DND-41 (cell line): ENCODE measurements around the gene MACF1.

Experiments used
- ATAC-seq: fragments of 200-7000 bp; cut with Tn5 transposase; 3 replicates; pipeline ENCODE4 v1.9.1; 2021; ENCODE audit warnings: low read depth; ENCODE audit not compliant: insufficient read depth
- DNase-seq: peaks from one replicate; pipeline ENCODE4 v3.0.0-alpha.2; 2020
- H2AFZ ChIP-seq: 2 replicates; pipeline ENCODE4 v1.6.0; 2012; ENCODE audit warnings: low read depth, low read length
- H3K27ac ChIP-seq: 2 replicates; pipeline ENCODE4 v1.5.1; 2012; ENCODE audit warnings: low read length, inconsistent platforms
- H3K27me3 ChIP-seq: fragments of 200-600 bp; sonication (generic); 2 replicates; pipeline ENCODE4 v1.6.0; 2012; ENCODE audit warnings: low read length, mild to moderate bottlenecking, inconsistent platforms; ENCODE audit not compliant: insufficient read depth, poor library complexity
- H3K36me3 ChIP-seq: 2 replicates; pipeline ENCODE4 v1.5.1; 2012; ENCODE audit warnings: low read length, inconsistent platforms; ENCODE audit not compliant: insufficient read depth
- H3K4me1 ChIP-seq: 2 replicates; pipeline ENCODE4 v1.5.1; 2012; ENCODE audit warnings: mild to moderate bottlenecking, low read length; ENCODE audit not compliant: insufficient read depth
- H3K4me2 ChIP-seq: 2 replicates; pipeline ENCODE4 v1.6.0; 2012; ENCODE audit warnings: mild to moderate bottlenecking, moderate library complexity, low read length, inconsistent platforms; ENCODE audit not compliant: insufficient read depth
- H3K4me3 ChIP-seq, 2 experiments: fragments of 200-600 bp in 1 of 2; shearing (Covaris generic) in 1 of 2; 2 replicates each; pipeline ENCODE4 v1.5.1; 2012 to 2016; ENCODE audit warnings: inconsistent platforms in 2 of 2, low read length in 2 of 2, mild to moderate bottlenecking in 2 of 2, low read depth in 1 of 2, moderate library complexity in 1 of 2
- H3K79me2 ChIP-seq: 2 replicates; pipeline ENCODE4 v1.6.0; 2012; ENCODE audit warnings: low read length, inconsistent platforms; ENCODE audit not compliant: insufficient read depth
- H3K9ac ChIP-seq: 2 replicates; pipeline ENCODE4 v1.6.0; 2012; ENCODE audit warnings: low read depth, mild to moderate bottlenecking, inconsistent platforms, low read length, moderate library complexity
- H3K9me3 ChIP-seq: 2 replicates; pipeline ENCODE4 v1.5.1; 2012; ENCODE audit warnings: low read length, moderate library complexity, mild to moderate bottlenecking, inconsistent platforms; ENCODE audit not compliant: insufficient read depth, severe bottlenecking
- H4K20me1 ChIP-seq: 2 replicates; pipeline ENCODE4 v1.6.0; 2012; ENCODE audit warnings: low read length; ENCODE audit not compliant: insufficient read depth
- EZH2 ChIP-seq: IDR thresholded peaks from 3 replicates; pipeline ENCODE4 v1.6.1; 2012; ENCODE audit warnings: borderline replicate concordance, low read depth, mild to moderate bottlenecking, moderate library complexity, low read length, inconsistent platforms; ENCODE audit not compliant: severe bottlenecking
- TF ChIP-seq, protein P1 (sequence below): IDR thresholded peaks from 2 replicates; pipeline ENCODE4 v1.5.1; 2012; ENCODE audit warnings: borderline replicate concordance, low read length, moderate library complexity, mild to moderate bottlenecking; ENCODE audit not compliant: poor library complexity, severe bottlenecking; ENCODE audit errors: extremely low read depth

MACF1 gene

DNA sequence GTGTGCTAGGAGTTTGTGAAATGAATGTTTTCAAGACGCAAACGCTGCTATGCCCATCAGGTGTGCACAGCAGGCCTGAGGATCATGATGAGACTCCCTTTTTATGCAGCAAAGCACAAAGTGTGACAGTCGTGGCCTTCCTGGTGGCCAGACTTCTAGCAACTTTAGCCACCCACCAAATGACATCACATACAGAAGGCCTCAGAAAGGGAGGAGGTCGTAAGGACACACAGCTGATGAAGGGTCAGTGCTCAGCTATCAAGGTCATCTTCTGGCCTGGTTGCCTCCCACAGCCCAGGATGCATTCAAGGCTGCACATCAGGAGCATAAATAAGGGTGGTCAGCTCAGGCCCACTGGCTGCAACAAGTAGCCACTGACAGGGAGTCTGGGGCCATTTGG is 323.6 kb downstream of the MACF1 start:
- Histone ChIP-seq H4K20me1 (no peaks in the 10 kb centered on the region; the same call in 1 of the 2 replicates), H3K27me3 (no peaks in the 10 kb centered on the region), H3K4me1 (no peaks in the 10 kb centered on the region), H3K4me2 (no peak overlapping the region), H2AFZ (no peak overlapping the region), H3K9me3 (no peaks in the 10 kb centered on the region), H3K4me3 (no peak overlapping the region), H3K36me3 (peaks cover 40% of the 10 kb centered on the region), H3K9ac (no peak overlapping the region), H3K27ac (no peak overlapping the region), H3K79me2 (no peaks in the 10 kb centered on the region)
- TF ChIP-seq EZH2, result no peak
- TF ChIP-seq, protein P1, sequence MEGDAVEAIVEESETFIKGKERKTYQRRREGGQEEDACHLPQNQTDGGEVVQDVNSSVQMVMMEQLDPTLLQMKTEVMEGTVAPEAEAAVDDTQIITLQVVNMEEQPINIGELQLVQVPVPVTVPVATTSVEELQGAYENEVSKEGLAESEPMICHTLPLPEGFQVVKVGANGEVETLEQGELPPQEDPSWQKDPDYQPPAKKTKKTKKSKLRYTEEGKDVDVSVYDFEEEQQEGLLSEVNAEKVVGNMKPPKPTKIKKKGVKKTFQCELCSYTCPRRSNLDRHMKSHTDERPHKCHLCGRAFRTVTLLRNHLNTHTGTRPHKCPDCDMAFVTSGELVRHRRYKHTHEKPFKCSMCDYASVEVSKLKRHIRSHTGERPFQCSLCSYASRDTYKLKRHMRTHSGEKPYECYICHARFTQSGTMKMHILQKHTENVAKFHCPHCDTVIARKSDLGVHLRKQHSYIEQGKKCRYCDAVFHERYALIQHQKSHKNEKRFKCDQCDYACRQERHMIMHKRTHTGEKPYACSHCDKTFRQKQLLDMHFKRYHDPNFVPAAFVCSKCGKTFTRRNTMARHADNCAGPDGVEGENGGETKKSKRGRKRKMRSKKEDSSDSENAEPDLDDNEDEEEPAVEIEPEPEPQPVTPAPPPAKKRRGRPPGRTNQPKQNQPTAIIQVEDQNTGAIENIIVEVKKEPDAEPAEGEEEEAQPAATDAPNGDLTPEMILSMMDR, result no peak
- DNase-seq, result no peak
- ATAC-seq, result no peak

DNA sequence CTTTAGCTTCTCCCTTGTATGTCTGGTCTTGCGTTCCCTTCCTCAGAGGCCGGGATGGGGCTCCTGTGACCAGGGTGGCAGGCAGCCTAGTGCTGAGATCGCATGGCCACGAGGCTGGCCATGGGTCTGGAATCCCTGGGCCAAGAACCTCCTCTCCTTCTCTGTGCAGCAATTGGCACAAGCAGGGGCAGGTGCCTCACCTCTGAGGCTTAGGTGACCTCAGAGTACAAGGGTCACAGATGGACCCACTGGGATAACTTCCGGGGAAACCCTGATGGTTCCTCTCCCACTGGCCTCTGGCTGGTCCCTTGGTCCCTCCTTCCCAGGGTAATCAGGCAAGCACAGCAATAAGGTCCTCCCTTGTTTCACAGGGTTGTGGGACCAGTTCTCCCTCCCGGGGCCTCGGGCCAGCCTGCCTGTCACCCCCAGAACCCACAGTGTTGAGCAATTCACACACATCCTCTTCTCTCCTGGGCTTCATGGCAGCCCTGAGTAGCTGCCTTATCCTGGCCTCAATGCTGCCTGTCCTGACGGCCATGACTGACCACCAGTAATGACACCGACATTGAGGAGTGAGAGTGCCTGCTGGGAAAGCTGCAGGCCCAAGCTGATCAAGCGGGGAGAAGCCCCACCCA is 325.5 kb downstream of the MACF1 start:
- no peak for TF ChIP-seq EZH2
- TF ChIP-seq, protein P1, result no peak
- no peaks in the 10 kb centered on the region for H3K79me2 ChIP-seq

DNA sequence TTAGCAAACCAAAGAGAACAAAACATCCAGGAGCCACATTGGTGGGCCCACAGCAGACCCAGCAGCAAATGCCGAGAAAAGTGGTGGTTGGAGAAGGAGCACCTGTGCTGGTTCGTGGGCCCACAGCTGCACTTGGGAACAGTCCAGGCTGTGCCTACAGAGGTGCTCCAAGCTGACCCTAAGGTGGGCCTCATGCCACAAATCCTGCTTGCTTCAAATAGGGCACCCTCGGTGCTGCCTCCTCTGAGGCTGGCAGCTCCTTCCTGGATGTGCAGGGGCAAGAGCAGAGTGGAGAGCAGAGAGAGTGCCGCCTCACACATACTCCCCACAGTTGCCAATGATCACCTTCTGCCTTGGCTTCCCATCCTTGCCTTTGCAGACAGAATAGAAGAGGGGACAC is 327.0 kb downstream of the MACF1 start:
- ATAC-seq, result no peak
- Histone ChIP-seq H3K9me3 (no peaks in the 10 kb centered on the region), H3K4me2 (no peak overlapping the region), H3K9ac (no peak overlapping the region), H3K4me1 (no peaks in the 10 kb centered on the region), H2AFZ (no peak overlapping the region), H3K36me3 (peaks cover 45% of the 10 kb centered on the region), H3K27me3 (no peaks in the 10 kb centered on the region), H3K27ac (no peak overlapping the region), H3K79me2 (no peaks in the 10 kb centered on the region), H4K20me1 (no peaks in the 10 kb centered on the region; the same call in 1 of the 2 replicates), H3K4me3 (no peak overlapping the region)
- no peak for DNase-seq
- TF ChIP-seq EZH2, result no peak
- TF ChIP-seq, protein P1, result no peak

More for the DNA sequence above, 325.5 kb downstream of the MACF1 start:
- Histone ChIP-seq H3K27me3 (no peaks in the 10 kb centered on the region), H3K36me3 (peaks cover 45% of the 10 kb centered on the region), H4K20me1 (no peaks in the 10 kb centered on the region; the same call in 1 of the 2 replicates), H3K4me3 (no peak overlapping the region), H3K9ac (no peak overlapping the region), H3K27ac (no peak overlapping the region), H3K9me3 (no peaks in the 10 kb centered on the region), H3K4me1 (no peaks in the 10 kb centered on the region), H3K4me2 (no peak overlapping the region), H2AFZ (no peak overlapping the region)
- no peak for DNase-seq
- ATAC-seq, result no peak

DNA sequence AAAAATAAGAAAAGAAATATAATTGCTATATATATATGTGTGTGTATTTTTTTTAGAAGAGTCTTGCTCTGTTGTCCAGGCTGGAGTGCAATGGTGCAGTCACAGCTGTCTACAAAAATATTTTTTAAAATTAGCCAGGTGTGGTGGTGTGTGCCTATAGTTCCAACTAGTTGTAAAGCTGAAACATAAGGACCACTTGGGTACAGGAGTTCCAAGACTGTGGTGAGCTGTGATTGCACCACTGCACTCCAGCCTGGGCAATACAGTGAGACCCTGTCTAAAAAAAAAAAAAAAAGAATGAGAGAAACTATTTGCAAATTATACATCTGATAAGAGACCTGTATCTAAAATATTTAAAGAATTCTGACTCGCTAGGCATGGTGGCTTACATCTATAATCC is 328.9 kb downstream of the MACF1 start:
- Histone ChIP-seq H3K4me1 (no peaks in the 10 kb centered on the region), H3K4me3 (no peak overlapping the region), H3K27ac (no peak overlapping the region), H3K27me3 (no peaks in the 10 kb centered on the region), H3K79me2 (no peaks in the 10 kb centered on the region), H3K4me2 (no peak overlapping the region), H3K9me3 (no peaks in the 10 kb centered on the region), H2AFZ (no peak overlapping the region), H3K36me3 (peaks cover 38% of the 10 kb centered on the region), H3K9ac (no peak overlapping the region), H4K20me1 (peaks cover under 1% of the 10 kb centered on the region; the same call in 1 of the 2 replicates)
- DNase-seq, result no peak
- TF ChIP-seq, protein P1, result no peak
- ATAC-seq, result no peak
